DMS79 (cell line): Measurements from ENCODE around the gene ZNF526.

Experiments used
- DNase-seq: peaks from one replicate; lab custom pipeline; 2025; lab: John Stamatoyannopoulos, UW

The ZNF526 gene

DNA sequence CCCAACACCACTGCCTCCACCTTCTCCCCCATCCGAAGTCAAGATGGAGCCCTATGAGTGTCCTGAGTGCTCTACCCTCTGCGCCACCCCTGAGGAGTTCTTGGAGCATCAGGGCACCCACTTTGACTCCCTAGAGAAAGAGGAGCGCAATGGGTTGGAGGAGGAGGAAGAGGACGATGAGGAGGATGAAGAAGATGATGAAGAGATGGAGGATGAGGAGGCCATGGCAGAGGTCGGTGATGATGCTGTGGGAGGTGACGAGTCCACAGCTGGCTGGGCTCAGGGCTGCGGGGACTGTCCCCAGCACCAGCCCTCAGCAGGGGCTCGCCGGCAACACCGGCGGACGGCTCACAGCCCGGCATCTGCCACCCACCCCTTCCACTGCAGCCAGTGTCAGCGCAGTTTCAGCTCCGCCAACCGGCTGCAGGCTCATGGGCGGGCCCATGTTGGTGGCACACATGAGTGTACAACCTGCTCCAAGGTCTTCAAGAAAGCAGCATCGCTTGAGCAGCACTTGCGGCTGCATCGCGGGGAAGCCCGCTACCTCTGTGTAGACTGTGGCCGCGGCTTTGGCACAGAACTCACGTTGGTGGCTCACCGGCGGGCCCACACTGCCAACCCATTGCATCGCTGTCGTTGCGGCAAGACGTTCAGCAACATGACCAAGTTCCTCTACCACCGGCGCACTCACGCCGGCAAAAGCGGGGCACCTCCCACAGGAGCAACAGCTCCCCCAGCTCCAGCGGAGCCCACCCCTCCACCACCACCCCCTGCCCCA, 5.0 kb downstream of the ZNF526 start:
- DNase-seq, result no peak

- DNase-seq, result no peak
Observed at GRCh38 chr19:42225718-42226292, 5.7 kb downstream of the ZNF526 start.

- no peak for DNase-seq
Observed at GRCh38 chr19:42226886-42227285, 6.8 kb downstream of the ZNF526 start.

DNA sequence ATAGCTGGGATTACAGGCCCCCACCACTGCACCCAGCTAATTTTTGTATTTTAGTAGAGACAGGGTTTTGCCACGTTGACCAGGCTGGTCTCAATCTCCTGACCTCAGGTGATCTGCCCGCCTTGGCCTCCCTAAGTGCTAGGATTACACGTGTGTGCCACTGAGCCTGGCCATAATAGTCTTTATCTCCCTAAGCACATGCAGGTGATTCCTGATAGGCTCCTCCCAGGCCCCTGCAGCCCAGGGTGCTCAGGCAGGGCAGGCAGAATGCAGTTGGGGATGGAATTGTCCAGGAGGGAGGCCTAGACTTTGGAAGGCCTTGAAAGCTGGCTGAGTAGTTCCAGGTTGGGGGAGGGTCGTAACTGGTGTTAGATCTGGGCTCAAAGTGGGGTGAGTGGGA, 8.5 kb downstream of the ZNF526 start:
- DNase-seq, result no peak

GRCh38 chr19:42229301-42229854, 9.3 kb downstream of the ZNF526 start:
- DNase-seq, result no peak

DNA sequence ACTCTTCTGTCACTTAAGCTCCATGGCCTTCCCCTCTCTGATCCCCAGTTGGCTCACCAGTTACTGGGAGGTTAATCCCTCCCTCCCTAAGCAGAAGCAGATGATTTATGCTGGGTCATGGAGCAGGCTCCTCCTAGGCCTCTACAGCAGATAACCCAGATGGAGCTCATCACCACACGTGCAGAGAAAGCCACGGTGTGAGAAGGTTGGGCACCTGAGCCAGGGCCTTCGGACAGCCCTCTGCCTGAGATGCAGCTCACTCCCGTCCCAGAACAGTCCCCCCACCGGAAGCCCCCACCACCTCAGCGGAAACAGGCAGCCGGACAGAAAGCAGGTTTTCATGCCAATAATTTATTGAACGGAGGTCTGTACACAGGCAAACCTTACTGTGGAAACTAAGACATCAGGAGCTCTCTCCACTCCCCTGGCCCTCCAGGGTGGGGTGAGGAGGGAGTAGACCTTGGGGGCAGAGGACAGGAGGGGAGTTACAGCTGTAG, 9.8 kb downstream of the ZNF526 start:
- DNase-seq, result no peak

DNA sequence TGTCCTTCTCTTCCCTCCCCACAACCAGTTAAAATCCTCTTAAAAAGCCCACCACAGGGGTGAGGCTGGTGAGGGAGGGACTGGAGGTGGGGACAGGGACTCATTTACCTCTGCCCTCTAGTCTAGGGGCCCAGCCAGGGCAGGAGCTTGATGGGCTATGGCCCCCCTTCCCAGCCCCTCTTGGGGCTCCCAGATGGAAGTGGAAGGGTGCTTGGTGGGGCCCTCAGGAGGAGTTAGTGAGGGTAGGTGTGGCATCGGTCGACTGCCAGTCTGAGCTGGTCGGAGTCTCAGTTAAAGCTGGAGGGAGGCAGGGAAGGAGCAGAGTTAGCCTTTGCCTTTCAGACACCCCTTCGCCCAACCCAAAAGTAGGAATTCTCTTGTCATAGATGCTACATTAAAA, 10.5 kb downstream of the ZNF526 start:
- DNase-seq, result no peak

GRCh38 chr19:42232435-42232834, 12.3 kb downstream of the ZNF526 start:
- DNase-seq, result no peak

- DNase-seq, result no peak
Observed at GRCh38 chr19:42233106-42233505, 13.0 kb downstream of the ZNF526 start.

- DNase-seq, result no peak
Observed at GRCh38 chr19:42233678-42234292, 13.7 kb downstream of the ZNF526 start.

DNA sequence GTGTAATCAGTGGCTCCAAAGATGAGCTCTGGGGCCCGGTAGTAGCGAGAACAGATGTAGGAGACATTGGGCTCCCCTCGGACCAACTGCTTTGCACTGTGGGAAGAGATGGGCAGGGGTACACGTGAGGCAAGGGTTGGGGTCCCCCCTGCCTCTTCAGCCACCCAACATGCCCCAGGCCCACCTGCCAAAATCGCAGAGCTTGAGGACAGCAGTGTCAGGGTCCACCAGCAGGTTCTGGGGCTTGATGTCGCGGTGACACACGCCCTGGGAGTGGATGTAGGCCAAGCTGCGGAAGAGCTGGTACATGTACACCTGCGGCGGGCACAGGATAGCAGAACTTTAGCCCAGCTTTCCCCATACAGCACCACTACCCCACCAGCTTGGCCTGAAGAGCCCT, 14.3 kb downstream of the ZNF526 start:
- DNase-seq, result no peak

GRCh38 chr19:42235181-42235580, 15.1 kb downstream of the ZNF526 start:
- no peak for DNase-seq

- no peak for DNase-seq
Observed at GRCh38 chr19:42239544-42240220, 19.6 kb downstream of the ZNF526 start.

DNA sequence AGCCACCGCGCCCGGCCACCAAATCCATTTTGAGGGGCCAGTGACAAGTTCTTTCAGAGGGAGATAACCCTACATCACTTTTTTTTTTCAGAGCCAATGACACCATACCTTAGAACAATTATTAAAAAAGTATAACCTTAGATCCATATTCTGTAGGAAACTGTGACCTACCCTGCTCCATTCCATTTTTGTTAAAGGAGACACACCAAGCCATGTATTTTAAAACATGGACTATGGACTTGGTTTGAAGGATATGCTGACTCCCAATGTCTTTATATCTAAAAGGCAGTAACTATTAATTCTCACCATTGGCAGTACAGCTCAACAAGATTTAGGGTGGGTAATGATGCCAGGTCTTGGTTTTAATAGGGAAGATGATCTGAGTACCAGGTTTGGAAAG, 21.2 kb downstream of the ZNF526 start:
- DNase-seq, result no peak

- DNase-seq, result no peak
Observed at GRCh38 chr19:42242069-42242511, 22.0 kb downstream of the ZNF526 start.

GRCh38 chr19:42242512-42243409, 22.6 kb downstream of the ZNF526 start, which contains the start of gene GSK3A:
GSK3A (minus strand) TSS chr19:42242602; CDS start chr19:42242465, 137 bp downstream.
- DNase-seq, result peak; percentile 99

GRCh38 chr19:42244347-42245220, 24.5 kb downstream of the ZNF526 start:
- peak; percentile 83 for DNase-seq

DNA sequence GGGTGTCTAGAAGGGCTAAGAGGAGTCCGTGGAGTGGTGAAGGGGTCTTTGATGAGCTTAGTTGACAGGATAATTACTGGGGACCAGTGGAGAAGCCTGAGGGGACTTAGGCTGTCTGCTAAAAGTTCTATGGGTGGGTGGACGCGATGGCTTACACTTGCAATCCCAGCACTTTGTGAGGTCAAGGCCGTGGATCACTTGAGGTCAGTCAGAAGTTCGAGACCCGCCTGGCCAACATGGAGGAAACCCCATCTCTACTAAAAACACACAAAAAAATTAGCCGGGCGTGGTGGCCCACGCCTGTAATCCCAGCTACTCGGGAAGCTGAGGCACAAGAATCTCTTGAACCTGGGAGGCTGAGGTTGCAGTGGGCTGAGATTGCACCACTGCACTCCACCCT, 25.1 kb downstream of the ZNF526 start:
- DNase-seq, result no peak

DNA sequence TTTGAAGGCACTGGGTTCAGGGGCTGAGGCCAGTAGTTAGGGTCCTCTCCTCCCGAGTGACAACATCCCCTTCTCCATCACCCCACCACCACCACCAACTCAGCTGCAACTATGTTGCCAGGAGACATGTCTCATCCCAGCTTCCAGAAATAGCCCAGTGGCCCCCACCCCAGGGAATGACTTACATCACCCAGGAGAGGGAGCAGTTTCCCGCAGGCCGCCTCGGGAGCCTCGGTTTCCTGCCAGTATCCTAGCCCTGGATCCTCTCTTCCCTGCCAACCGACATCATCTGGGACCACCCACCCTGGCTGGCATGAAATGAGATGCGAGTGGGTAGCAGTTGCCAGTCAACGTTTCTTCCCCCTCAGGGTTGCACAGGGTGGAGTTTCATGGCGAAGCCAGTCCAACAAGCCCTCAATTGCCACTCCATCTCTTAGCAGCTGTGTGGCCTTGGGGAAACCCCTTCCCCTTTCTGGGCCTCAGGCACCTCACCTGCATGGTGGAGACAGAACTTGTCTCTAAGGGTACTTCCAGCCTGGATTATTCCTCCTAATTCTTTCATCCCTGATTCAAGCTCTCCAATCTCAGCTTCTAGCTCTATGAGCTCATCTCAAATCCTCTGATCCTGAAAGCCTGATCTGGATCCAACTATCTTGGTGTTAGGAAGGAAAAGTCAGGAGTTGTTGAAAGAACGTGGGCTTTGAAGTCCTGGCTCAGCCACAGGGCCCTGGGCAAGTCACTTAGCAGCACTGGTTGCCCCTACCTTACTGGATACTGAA, 26.2 kb downstream of the ZNF526 start:
- DNase-seq, result no peak
